Kidney capillary endothelial cell (primary cell): ENCODE data around the gene TRAF2.

Experiments
- DNase-seq: peaks from one replicate; pipeline ENCODE4 v3.0.0-alpha.2; 2018; ENCODE audit warnings: low spot score

TRAF2 gene

DNA sequence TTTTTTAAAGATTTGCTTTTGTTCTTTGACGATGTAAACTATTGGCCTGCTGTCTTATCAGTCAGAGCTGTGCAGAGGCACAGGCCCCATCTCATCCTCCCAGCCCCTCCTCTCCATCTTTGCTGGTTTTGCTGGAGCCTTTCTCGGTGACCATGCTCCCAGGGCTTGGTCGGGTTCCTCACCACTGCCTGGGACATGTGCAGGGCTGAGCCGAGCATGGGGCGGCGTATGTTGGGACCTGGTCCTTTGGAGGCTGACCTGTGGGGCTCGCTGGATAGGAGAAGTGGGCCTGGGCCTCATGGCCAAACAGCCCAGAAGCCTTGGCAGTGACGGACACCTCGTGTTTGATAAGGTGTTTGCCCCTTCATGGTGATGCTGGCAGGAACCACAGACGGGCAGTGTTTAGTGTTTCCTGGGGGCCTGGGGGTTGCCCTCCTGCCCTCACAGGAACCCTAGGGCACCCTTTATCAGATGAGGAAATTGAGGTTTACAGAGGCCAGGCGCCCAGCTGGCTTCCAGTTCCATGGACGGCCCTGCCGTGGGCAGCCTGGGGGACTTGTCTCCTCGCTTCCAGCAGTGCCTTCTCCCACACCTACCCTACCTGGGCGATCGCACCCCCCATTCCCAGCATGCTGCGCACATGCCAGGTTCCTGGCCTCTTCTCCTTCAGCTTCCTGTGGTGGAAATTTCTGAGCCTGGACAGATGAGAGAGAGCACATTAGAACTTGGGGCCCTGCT, 27.6 kb downstream of the TRAF2 start:
- DNase-seq, result no peak

DNA sequence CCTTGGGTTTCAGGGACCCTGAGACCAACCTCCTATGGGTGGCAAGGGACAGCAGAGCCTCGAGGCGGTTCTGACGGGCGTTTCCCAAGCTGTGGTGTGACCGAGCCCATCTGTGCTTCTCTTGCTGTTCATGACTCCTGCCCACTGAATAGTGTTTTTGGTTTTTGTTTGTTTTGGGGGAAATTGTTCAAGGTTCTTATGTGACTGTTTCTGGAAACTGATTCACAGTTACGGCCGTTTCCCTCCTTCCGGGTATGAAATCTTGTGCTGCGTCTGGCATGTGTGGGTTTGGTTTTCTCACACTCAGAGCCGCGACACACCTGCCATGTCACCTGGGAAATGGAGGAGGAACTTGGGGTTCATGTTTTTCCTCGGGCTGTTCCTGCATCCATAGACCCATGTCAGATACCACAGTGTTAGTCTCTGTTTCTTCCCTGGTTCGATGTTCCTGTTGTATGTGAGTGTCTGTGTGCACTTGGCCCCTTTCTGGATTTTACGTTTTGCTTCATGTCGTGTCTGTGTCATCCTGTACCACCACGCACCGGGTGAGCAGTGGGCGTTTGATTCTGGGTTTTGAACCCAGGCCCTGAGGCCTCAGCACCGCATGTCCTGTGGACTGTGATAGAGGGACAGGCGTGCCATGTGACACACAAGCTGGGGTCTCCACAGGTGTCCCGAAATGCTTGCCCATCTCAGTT, 29.5 kb downstream of the TRAF2 start:
- DNase-seq, result no peak

GRCh38 chr9:136916330-136917184, 30.2 kb downstream of the TRAF2 start:
- DNase-seq, result no peak

DNA sequence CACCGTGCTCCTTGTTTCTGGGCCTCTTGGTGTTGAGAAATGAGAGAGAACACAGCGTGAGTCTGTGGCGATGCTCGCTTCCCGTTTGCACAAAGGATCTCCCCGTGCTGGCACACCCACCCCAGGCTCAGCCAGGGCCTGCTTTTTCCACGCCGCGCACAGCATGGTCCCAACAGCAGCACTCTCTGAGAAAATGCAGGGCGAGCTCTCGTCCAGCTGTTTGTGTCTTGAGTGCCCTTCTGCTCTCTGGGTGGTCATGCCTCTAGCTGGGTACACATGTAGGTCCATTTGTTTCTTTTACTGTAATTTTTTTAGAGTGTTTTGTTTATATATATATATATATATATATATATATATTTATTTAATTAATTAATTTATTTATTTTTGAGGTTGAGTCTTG, 31.6 kb downstream of the TRAF2 start:
- no peak for DNase-seq

- no peak for DNase-seq
These were observed 33.8 kb downstream of the TRAF2 start for GRCh38 chr9:136920069-136920468.

DNA sequence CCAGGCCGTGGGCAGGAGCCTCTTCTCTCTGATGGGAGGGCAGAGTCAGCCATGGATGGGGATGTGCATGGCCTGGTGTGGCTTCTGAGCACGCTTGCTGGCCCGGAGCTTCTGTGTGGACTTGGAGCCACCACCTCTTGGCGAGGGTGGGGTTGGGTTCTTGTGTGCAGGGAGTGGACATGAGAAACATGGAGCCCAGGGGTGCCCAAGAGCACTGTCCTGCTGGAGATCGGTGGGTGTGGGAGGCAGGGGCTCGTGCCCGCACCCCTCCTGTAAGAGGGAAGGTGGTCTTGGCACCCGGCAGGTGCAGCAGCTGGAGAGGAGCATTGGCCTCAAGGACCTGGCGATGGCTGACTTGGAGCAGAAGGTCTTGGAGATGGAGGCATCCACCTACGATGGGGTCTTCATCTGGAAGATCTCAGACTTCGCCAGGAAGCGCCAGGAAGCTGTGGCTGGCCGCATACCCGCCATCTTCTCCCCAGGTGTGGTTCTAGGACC, 34.5 kb downstream of the TRAF2 start:
- DNase-seq, result no peak

GRCh38 chr9:136921307-136921706, 35.0 kb downstream of the TRAF2 start:
- no peak for DNase-seq

- no peak for DNase-seq
These were observed 35.4 kb downstream of the TRAF2 start for GRCh38 chr9:136921718-136922117.

GRCh38 chr9:136922540-136922939, 36.2 kb downstream of the TRAF2 start:
- DNase-seq, result no peak

GRCh38 chr9:136923881-136924280, 37.6 kb downstream of the TRAF2 start:
- DNase-seq, result no peak

- DNase-seq, result no peak
These were observed 39.3 kb downstream of the TRAF2 start for GRCh38 chr9:136925414-136926153.

- DNase-seq, result no peak
These were observed 39.9 kb downstream of the TRAF2 start for GRCh38 chr9:136926154-136926704.

DNA sequence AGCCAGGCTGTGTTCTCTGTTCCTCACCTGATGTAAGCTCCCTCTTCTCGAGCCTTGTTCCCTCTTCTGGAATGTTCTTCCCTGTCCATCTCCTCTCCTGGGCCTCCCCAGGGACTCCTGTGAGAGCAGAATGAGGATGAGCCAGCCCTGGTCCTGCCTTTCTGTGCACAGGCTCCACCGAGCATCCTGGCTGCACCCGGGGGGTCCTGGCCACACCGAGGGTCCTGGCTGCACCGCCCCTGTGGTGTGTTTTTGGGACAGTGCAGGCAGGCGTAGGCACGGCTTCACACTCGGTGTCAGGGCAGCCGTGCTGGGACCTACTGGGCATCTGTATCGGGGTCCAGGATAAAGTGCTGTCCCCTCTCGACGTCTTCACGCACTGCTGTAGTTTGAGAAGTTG, 40.4 kb downstream of the TRAF2 start:
- DNase-seq, result no peak

DNA sequence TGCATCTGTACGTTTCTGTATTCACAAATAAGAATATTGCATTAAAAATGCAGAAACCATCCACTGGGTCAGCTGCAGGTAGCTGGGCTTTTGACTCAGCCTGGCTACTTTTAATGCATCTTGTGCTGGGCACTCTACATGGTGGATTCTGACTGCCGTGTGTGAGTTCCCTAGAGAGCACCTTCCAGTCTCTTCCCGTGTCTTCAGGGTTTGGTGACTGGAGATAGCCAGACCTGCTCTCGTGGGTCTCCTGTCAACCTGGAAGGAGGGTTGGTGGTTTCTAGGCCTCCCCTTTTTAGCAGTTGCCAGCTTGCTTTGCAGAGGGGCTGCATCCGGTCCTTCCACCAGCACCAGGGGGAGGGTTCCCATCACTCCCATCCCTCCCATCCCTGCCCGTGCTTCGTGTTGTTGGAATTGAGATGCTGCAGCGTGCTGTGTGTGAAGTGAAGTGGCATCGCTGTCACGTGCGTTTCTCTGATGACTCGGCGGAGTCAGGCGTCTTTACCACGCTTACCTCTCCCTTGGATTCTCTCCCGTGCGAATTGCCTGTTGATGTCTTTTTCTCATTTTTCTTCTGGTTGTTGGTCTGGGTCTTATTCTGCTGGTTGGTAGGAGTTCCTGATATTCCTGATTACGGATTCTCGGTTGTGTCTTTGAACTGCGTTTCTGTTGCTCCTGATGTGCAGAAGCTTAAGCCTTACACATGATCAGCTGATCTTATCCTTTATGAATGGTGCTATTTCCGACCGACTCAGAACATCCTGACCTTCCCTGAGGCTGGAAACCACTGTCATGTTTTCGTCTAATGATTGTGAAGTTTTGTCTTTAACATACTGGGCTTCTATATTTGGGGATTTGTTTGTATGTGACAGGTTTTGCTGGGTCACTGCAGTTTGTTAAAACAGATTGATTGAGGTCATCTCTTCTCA, 41.3 kb downstream of the TRAF2 start:
- peak; percentile 62 for DNase-seq

GRCh38 chr9:136928591-136928990, 42.3 kb downstream of the TRAF2 start:
- no peak for DNase-seq

DNA sequence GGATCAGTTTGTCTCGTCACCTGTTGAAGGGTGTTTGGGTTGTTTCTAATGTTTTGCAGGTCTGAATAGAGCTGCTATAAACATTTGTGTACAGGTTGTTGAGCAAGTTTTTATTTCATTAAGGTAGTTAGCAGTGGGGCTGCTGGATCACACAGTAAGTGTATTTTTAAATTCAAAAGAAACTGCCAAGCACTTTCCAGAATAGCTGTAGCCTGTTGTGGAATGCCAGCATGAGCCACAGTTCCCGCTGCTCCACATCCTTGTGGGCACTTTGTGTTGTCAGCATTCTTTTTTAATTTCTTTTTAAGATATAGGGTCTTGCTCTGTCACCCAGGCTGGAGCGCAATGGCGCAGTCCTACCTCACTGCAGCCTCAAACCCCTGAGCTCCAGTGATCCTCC, 43.7 kb downstream of the TRAF2 start:
- no peak for DNase-seq

DNA sequence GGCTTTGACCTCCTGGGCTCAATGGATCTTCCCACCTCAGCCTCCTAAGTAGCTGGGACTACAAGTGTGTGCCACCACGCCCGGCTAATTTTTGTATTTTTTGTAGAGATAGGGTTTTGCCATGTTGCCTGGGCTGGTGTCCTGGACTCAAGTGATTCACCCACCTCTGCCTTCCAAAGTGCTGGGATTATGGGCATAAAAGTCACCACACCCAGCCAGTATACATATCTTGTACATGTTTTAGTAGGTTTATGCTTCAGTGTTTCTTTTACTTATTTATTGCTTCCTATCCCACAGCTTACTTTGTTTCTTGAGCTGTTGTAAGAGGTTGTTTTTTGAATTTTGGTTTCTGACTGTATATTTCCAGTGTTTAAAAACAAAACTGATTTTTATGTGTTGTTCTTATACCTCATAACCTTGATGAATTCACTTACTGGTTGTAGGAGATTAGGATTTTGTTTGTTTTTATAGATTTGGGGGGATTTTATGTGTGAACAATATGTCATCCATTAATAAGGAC, 45.4 kb downstream of the TRAF2 start:
- DNase-seq, result no peak

- no peak for DNase-seq
These were observed 48.0 kb downstream of the TRAF2 start for GRCh38 chr9:136934277-136934676.

DNA sequence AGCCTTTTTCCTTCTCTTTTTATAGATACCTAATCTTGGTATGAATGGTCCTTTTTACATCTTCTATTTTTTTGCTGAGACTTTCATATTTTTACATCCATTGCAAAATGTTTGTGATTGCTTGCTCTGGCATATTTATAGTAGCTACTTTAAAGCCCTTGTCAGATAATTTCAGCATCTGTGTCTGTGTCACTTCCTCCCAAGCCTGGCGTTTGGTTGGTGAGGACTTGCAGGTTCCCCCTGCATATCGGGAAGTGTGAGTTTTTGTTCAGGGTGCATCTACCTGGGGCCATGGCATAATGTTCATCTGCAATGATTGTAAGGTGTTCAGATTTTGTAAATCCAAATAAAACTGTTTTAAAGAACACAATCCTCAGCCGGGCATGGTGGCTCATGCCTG, 49.3 kb downstream of the TRAF2 start:
- DNase-seq, result no peak

DNA sequence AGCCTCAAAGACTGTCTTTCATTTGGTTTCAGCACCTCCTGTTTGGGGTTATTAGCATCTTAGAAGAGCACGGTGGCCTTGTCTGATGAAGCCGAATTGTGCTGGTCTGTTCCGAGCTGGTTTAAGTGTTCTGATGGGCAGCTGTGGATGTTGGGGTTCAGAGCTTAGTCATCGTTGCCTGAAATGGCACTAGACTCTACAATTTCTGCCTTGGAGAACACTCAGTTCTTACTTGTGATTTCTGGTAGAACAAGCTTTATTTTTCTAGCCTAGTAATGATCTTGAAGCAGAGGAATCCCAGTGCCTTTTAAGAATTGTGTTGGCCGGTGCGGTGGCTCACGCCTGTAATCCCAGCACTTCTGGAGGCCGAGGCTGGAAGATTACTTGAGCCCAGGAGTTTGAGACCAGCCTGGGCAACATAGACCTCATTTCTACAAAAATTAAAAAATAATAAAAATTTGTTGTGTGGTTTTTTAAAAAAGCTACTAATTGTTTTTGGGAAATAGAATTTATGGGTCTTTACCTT, 50.4 kb downstream of the TRAF2 start:
- DNase-seq, result no peak
